ENCODE data around the gene SPATS2.

- TF ChIP-seq, protein P1, sequence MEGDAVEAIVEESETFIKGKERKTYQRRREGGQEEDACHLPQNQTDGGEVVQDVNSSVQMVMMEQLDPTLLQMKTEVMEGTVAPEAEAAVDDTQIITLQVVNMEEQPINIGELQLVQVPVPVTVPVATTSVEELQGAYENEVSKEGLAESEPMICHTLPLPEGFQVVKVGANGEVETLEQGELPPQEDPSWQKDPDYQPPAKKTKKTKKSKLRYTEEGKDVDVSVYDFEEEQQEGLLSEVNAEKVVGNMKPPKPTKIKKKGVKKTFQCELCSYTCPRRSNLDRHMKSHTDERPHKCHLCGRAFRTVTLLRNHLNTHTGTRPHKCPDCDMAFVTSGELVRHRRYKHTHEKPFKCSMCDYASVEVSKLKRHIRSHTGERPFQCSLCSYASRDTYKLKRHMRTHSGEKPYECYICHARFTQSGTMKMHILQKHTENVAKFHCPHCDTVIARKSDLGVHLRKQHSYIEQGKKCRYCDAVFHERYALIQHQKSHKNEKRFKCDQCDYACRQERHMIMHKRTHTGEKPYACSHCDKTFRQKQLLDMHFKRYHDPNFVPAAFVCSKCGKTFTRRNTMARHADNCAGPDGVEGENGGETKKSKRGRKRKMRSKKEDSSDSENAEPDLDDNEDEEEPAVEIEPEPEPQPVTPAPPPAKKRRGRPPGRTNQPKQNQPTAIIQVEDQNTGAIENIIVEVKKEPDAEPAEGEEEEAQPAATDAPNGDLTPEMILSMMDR (IDR thresholded peaks at IDR 0.05) = no peak
- no peak for TF ChIP-seq REST (IDR thresholded peaks at IDR 0.05; ENCODE audit: insufficient read depth in 1 of 2, low read depth in 2 of 2, low read length in 1 of 2)
- TF ChIP-seq POLR2AphosphoS5 (IDR thresholded peaks at IDR 0.05; ENCODE audit: low read depth, low read length) = no peak
Measured at GRCh38 chr12:49364989-49365388, 2.3 kb upstream of the SPATS2 start.

Data from Panc1 (cell line).